KMS-11 (cell line): ENCODE measurements around the gene ERVV-1.

Experiments
- H2AFZ ChIP-seq: fragments of 200-600 bp; sonication (generic); 2 replicates; pipeline ENCODE4 v1.6.1; 2016; ENCODE audit warnings: antibody characterized with exemption, mixed run types, low read depth
- H3K27ac ChIP-seq: fragments of 200-600 bp; sonication (generic); 2 replicates; pipeline ENCODE4 v1.6.1; 2016; ENCODE audit warnings: mild to moderate bottlenecking, mixed run types
- H3K27me3 ChIP-seq: fragments of 200-600 bp; sonication (generic); 2 replicates; pipeline ENCODE4 v1.6.1; 2017; ENCODE audit warnings: mild to moderate bottlenecking, low read depth, mixed run types, moderate library complexity; ENCODE audit not compliant: insufficient read depth
- H3K36me3 ChIP-seq: fragments of 200-600 bp; sonication (generic); 2 replicates; pipeline ENCODE4 v1.6.1; 2017; ENCODE audit warnings: mild to moderate bottlenecking, mixed run types; ENCODE audit not compliant: insufficient read depth
- H3K4me1 ChIP-seq: fragments of 200-600 bp; sonication (generic); 2 replicates; pipeline ENCODE4 v1.6.1; 2016; ENCODE audit warnings: mild to moderate bottlenecking, low read depth, mixed run types; ENCODE audit not compliant: poor library complexity, severe bottlenecking
- H3K4me2 ChIP-seq: fragments of 200-600 bp; sonication (generic); 2 replicates; pipeline ENCODE4 v1.7.0; 2016; ENCODE audit warnings: mild to moderate bottlenecking, mixed run types
- H3K4me3 ChIP-seq: fragments of 200-600 bp; sonication (generic); IDR thresholded peaks from 2 replicates; pipeline ENCODE4 v1.6.1; 2017; ENCODE audit warnings: low read depth, low read length, mixed read lengths; ENCODE audit not compliant: insufficient read depth
- H3K79me2 ChIP-seq: fragments of 200-600 bp; sonication (generic); 2 replicates; pipeline ENCODE4 v1.6.1; 2016; ENCODE audit warnings: low read depth, mixed run types; ENCODE audit not compliant: insufficient read depth
- H3K9ac ChIP-seq: fragments of 200-600 bp; sonication (generic); 2 replicates; pipeline ENCODE4 v1.6.1; 2016; ENCODE audit warnings: mild to moderate bottlenecking, mixed run types
- H4K20me1 ChIP-seq: fragments of 200-600 bp; sonication (generic); 2 replicates; pipeline ENCODE4 v1.6.1; 2016; ENCODE audit warnings: mild to moderate bottlenecking, mixed run types; ENCODE audit not compliant: insufficient read depth
- TF ChIP-seq, protein P1 (sequence below): fragments of 200-600 bp; sonication (generic); conservative IDR thresholded peaks from 2 replicates; pipeline ENCODE4 v1.6.1; 2017; ENCODE audit warnings: low read depth, mild to moderate bottlenecking, antibody characterized with exemption, low read length, moderate library complexity, mixed read lengths

The ERVV-1 gene

DNA sequence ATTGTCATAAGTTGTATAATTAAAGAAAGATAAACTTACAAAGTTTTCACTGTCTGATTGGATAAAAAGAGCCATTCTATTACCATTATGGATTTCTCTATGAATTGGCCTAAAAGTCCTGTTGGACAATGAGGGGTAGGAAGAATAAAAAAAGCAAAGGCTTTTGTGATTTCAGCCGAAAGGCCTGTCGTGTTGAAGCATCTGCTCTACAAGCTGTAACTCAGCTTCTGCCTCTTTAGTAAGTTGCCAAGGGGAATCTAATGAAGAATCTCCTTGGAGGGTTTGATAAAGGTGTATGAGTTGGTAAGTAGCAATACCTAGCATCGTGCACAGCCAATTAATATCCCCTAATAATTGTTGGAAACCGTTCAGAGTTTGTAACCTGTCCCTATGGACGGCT lies 25.2 kb upstream of the ERVV-1 start:
- Histone ChIP-seq H3K36me3 (no peaks in the 10 kb centered on the region), H3K9ac (no peak overlapping the region), H3K4me2 (no peak overlapping the region), H3K4me3 (no peak overlapping the region), H3K27ac (no peak overlapping the region), H4K20me1 (no peaks in the 10 kb centered on the region), H3K79me2 (no peaks in the 10 kb centered on the region), H3K4me1 (no peaks in the 10 kb centered on the region), H3K27me3 (no peaks in the 10 kb centered on the region), H2AFZ (no peak overlapping the region)
- TF ChIP-seq, protein P1, sequence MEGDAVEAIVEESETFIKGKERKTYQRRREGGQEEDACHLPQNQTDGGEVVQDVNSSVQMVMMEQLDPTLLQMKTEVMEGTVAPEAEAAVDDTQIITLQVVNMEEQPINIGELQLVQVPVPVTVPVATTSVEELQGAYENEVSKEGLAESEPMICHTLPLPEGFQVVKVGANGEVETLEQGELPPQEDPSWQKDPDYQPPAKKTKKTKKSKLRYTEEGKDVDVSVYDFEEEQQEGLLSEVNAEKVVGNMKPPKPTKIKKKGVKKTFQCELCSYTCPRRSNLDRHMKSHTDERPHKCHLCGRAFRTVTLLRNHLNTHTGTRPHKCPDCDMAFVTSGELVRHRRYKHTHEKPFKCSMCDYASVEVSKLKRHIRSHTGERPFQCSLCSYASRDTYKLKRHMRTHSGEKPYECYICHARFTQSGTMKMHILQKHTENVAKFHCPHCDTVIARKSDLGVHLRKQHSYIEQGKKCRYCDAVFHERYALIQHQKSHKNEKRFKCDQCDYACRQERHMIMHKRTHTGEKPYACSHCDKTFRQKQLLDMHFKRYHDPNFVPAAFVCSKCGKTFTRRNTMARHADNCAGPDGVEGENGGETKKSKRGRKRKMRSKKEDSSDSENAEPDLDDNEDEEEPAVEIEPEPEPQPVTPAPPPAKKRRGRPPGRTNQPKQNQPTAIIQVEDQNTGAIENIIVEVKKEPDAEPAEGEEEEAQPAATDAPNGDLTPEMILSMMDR, result no peak

DNA sequence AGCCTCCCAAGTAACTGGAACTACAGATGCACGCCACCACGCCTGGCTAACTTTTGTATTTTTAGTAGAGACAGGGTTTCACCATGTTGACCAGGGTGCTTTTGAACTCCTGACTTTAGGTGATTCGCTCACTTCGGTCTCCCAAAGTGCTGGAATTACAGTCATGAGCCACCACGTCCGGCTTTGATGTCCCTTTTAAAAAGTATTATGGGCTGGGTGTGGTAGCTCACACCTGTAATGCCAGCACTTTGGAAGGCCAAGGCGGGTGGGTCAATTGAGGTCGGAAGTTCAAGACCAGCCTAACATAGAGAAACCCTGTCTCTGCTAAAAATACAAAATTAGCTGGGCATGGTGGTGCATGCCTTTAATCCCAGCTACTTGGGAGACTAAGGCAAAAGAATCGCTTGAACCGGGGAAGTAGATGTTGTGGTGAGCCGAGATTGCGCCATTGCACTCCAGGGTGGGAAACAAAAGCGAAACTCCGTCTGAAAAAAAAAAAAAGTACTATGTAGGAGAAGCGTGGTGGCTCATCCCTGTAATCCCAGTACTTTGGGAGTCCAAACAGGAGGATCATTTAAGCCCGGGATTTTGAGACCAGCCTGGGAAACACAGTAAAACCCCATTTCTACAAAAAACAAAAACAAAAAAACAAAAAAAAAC lies 22.8 kb upstream of the ERVV-1 start:
- Histone ChIP-seq H3K4me2 (no peak overlapping the region), H3K27ac (no peak overlapping the region), H2AFZ (no peak overlapping the region), H3K79me2 (no peaks in the 10 kb centered on the region), H3K4me1 (no peaks in the 10 kb centered on the region), H3K4me3 (no peak overlapping the region), H3K9ac (no peak overlapping the region), H3K27me3 (no peaks in the 10 kb centered on the region), H3K36me3 (no peaks in the 10 kb centered on the region), H4K20me1 (no peaks in the 10 kb centered on the region)
- TF ChIP-seq, protein P1, result no peak

DNA sequence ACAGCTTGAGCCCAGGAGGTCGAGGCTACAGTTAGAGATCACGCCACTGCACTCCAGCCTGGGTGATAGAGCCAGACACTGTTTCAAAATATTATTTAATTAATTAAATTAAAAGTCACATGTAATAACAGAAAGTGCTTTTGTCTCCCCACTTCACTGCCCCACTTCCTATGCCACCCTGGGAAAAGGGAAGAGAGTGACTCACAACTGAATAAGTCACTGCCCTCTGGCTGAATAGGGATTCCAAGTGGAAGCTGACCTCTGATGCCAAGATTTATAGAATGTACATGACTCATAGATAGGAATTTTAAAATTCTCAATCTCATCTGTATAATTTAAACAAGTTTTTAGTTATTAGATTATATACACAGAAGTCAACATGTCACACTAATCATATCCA lies 22.2 kb upstream of the ERVV-1 start:
- Histone ChIP-seq H3K36me3 (no peaks in the 10 kb centered on the region), H2AFZ (no peak overlapping the region), H3K9ac (no peak overlapping the region), H3K27ac (no peak overlapping the region), H4K20me1 (no peaks in the 10 kb centered on the region), H3K4me2 (no peak overlapping the region), H3K79me2 (no peaks in the 10 kb centered on the region), H3K4me1 (no peaks in the 10 kb centered on the region), H3K4me3 (no peak overlapping the region), H3K27me3 (no peaks in the 10 kb centered on the region)
- TF ChIP-seq, protein P1, result no peak

DNA sequence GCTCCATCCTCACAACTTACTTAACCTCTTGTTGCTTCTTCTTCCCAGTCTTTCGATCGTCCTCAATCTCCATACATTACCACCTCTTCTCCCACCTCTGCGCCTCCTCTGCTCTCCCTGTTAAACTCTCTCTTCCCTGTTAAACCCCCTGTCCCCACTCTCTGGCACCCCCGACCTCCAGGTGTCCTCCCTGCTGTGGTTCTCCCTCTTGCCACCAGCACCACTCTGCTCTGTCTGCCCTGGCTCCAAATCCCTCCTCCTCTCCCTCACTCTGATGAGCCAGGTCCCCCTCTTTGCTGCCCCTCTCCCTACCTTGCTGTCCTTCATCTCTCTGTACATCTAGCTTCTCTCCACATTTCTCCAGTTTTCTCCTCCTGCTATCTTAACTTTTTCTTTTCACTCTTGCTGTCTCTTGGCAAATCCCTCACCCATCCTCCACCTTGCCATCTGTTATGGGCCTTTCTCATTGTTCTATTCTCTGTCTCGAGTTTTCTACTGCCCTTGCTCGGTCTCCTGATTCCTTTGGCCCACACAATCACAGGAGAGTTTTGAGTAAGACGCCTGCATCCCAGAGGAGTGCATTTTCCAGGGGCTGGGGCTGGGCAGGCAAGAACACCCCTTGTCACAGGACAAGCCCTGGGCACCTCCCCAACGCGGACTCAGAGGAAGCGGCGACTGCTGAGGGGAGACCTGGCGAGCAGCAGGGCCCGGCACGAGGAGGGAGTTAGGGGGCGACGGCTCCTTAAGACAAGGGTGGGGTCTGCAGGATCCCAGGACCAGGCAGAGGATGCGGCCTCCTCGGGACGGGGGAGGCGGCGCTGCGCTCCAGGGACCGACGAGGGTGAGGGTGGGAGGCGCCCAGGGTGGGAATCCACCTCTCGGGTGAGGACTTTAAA lies 21.4 kb upstream of the ERVV-1 start:
- Histone ChIP-seq H3K27ac (no peak overlapping the region), H3K79me2 (no peaks in the 10 kb centered on the region), H3K4me2 (no peak overlapping the region), H3K4me3 (no peak overlapping the region), H4K20me1 (no peaks in the 10 kb centered on the region), H3K9ac (no peak overlapping the region), H3K4me1 (no peaks in the 10 kb centered on the region), H3K36me3 (no peaks in the 10 kb centered on the region), H3K27me3 (no peaks in the 10 kb centered on the region), H2AFZ (no peak overlapping the region)
- TF ChIP-seq, protein P1, result no peak
